H9 (cell line): ENCODE measurements around the gene SLC37A2. TPM values are rescaled to one million over a fixed set of nuclear protein-coding genes. Genes with fewer than 3 reads are reported as not detected.

Experiments used
- DNase-seq: peaks from one replicate; pipeline ENCODE4 v3.0.0-alpha.2; 2017
- H2AFZ ChIP-seq: one replicate; pipeline ENCODE4 v1.6.1; 2013; ENCODE audit warnings: mild to moderate bottlenecking, low read length, control low read depth, moderate library complexity
- H2AK5ac ChIP-seq: 2 replicates; pipeline ENCODE4 v1.6.1; 2013; ENCODE audit warnings: low read length, control low read depth, mixed read lengths; ENCODE audit not compliant: insufficient read length
- H2BK120ac ChIP-seq: one replicate; pipeline ENCODE4 v1.6.1; 2013; ENCODE audit warnings: low read depth, mild to moderate bottlenecking, low read length, control low read depth, inconsistent platforms; ENCODE audit not compliant: poor library complexity, severe bottlenecking
- H2BK12ac ChIP-seq: 2 replicates; pipeline ENCODE4 v1.6.1; 2013; ENCODE audit warnings: low read length, control low read depth, mixed read lengths, low read depth; ENCODE audit not compliant: insufficient read length
- H2BK15ac ChIP-seq: 2 replicates; pipeline ENCODE4 v1.6.1; 2013; ENCODE audit warnings: low read depth, low read length, control low read depth
- H2BK20ac ChIP-seq: one replicate; pipeline ENCODE4 v1.6.1; 2013; ENCODE audit warnings: low read depth, mild to moderate bottlenecking, low read length, control low read depth, inconsistent platforms; ENCODE audit not compliant: poor library complexity, severe bottlenecking
- H2BK5ac ChIP-seq: 2 replicates; pipeline ENCODE4 v1.6.1; 2013; ENCODE audit warnings: low read length, control low read depth, mixed read lengths; ENCODE audit not compliant: insufficient read length
- H3K14ac ChIP-seq: 2 replicates; pipeline ENCODE4 v1.6.1; 2013; ENCODE audit warnings: low read length, control low read depth; ENCODE audit not compliant: insufficient read depth
- H3K18ac ChIP-seq: 2 replicates; pipeline ENCODE4 v1.6.1; 2013; ENCODE audit warnings: low read depth, mild to moderate bottlenecking, mixed read lengths, low read length, control low read depth; ENCODE audit not compliant: insufficient read length
- H3K23ac ChIP-seq: 2 replicates; pipeline ENCODE4 v1.6.1; 2013; ENCODE audit warnings: low read length, control low read depth, mixed read lengths, low read depth; ENCODE audit not compliant: insufficient read length
- H3K23me2 ChIP-seq: 2 replicates; pipeline ENCODE4 v1.6.1; 2013; ENCODE audit warnings: low read depth, mild to moderate bottlenecking, mixed read lengths, low read length, control low read depth; ENCODE audit not compliant: insufficient read length, poor library complexity, severe bottlenecking
- H3K27ac ChIP-seq: 2 replicates; pipeline ENCODE4 v1.5.1; 2013; ENCODE audit warnings: low read length, control low read depth, mixed read lengths, low read depth; ENCODE audit not compliant: insufficient read length
- H3K27me3 ChIP-seq: 2 replicates; pipeline ENCODE4 v1.6.1; 2013; ENCODE audit warnings: low read length, control low read depth, inconsistent platforms; ENCODE audit not compliant: insufficient read depth
- H3K4ac ChIP-seq: 2 replicates; pipeline ENCODE4 v1.6.1; 2013; ENCODE audit warnings: low read depth, mild to moderate bottlenecking, control low read depth, inconsistent platforms, low read length, moderate library complexity
- H3K4me1 ChIP-seq: 2 replicates; pipeline ENCODE4 v1.6.1; 2013; ENCODE audit warnings: low read length, control low read depth, inconsistent platforms; ENCODE audit not compliant: insufficient read depth
- H3K4me2 ChIP-seq: 2 replicates; pipeline ENCODE4 v1.6.1; 2013; ENCODE audit warnings: low read length, control low read depth, mixed read lengths; ENCODE audit not compliant: insufficient read length, insufficient read depth
- H3K56ac ChIP-seq: 2 replicates; pipeline ENCODE4 v1.6.1; 2013; ENCODE audit warnings: low read depth, mild to moderate bottlenecking, mixed read lengths, low read length, control low read depth; ENCODE audit not compliant: insufficient read length
- H3K79me1 ChIP-seq: 2 replicates; pipeline ENCODE4 v1.6.1; 2013; ENCODE audit warnings: low read depth, mild to moderate bottlenecking, moderate library complexity, low read length, control low read depth, inconsistent platforms; ENCODE audit not compliant: insufficient read depth, poor library complexity, severe bottlenecking
- H3K79me2 ChIP-seq: 2 replicates; pipeline ENCODE4 v1.6.1; 2013; ENCODE audit warnings: low read length, control low read depth, inconsistent platforms; ENCODE audit not compliant: insufficient read depth
- H3K9ac ChIP-seq: 2 replicates; pipeline ENCODE4 v1.6.1; 2013; ENCODE audit warnings: low read length, control low read depth, mixed read lengths; ENCODE audit not compliant: insufficient read length; ENCODE audit errors: extremely low read depth
- H3K9me3 ChIP-seq: one replicate; pipeline ENCODE4 v1.6.1; 2013; ENCODE audit warnings: low read depth, low read length, inconsistent platforms; ENCODE audit not compliant: control insufficient read depth
- H3T11ph ChIP-seq: one replicate; pipeline ENCODE4 v1.6.1; 2013; ENCODE audit warnings: mild to moderate bottlenecking, low read length, control low read depth, inconsistent platforms
- H4K20me1 ChIP-seq: one replicate; pipeline ENCODE4 v1.6.1; 2013; ENCODE audit not compliant: control insufficient read depth, insufficient read length, insufficient read depth
- H4K5ac ChIP-seq: 2 replicates; pipeline ENCODE4 v1.6.1; 2013; ENCODE audit warnings: low read depth, mild to moderate bottlenecking, mixed read lengths, low read length, control low read depth; ENCODE audit not compliant: insufficient read length
- H4K8ac ChIP-seq: replicated peaks from 2 replicates; pipeline ENCODE4 v1.6.1; 2013; ENCODE audit warnings: low read length, control low read depth, mixed read lengths, low read depth; ENCODE audit not compliant: insufficient read length
- H4K91ac ChIP-seq: 2 replicates; pipeline ENCODE4 v1.6.1; 2013; ENCODE audit warnings: low read depth, mild to moderate bottlenecking, moderate library complexity, mixed read lengths, low read length, control low read depth; ENCODE audit not compliant: insufficient read length
- H3K27ac Mint-ChIP-seq, 3 experiments: 2 replicates in 2 of 3; 3 replicates in 1 of 3; pipeline ENCODE4 v1.8.0; 2020 to 2021; ENCODE audit warnings: mixed read lengths in 3 of 3, mild to moderate bottlenecking in 1 of 3, moderate library complexity in 1 of 3
- H3K27me3 Mint-ChIP-seq: 2 replicates; pipeline ENCODE4 v1.8.0; 2021; ENCODE audit warnings: low read depth, mild to moderate bottlenecking, moderate library complexity, mixed read lengths
- H3K36me3 Mint-ChIP-seq, 3 experiments: 2 replicates in 2 of 3; 3 replicates in 1 of 3; pipeline ENCODE4 v1.8.0; 2020 to 2021; ENCODE audit warnings: low read depth in 3 of 3, mixed read lengths in 3 of 3; ENCODE audit not compliant: insufficient read depth in 1 of 3
- H3K4me1 Mint-ChIP-seq, 2 experiments: 2 replicates each; pipeline ENCODE4 v1.8.0; 2020; ENCODE audit warnings: mixed read lengths in 2 of 2
- H3K4me3 Mint-ChIP-seq, 2 experiments: 2 replicates in 1 of 2; 3 replicates in 1 of 2; pipeline ENCODE4 v1.8.0; 2020 to 2021; ENCODE audit warnings: mild to moderate bottlenecking in 2 of 2, mixed read lengths in 2 of 2, moderate library complexity in 1 of 2
- H3K9me3 Mint-ChIP-seq, 2 experiments: 2 replicates in 1 of 2; 3 replicates in 1 of 2; pipeline ENCODE4 v1.8.0; 2020; ENCODE audit warnings: mild to moderate bottlenecking in 2 of 2, mixed read lengths in 2 of 2, moderate library complexity in 1 of 2
- CTCF ChIP-seq: fragments of 200-600 bp; sonication (generic); conservative IDR thresholded peaks from 3 replicates; pipeline ENCODE4 v1.8.0; 2021; ENCODE audit warnings: antibody characterized with exemption, mild to moderate bottlenecking
- total RNA-seq: library from RNA; stranded (reverse); gene quantifications from 2 replicates; pipeline ENCODE4 v1.2.1, GENCODE V29; 2021

The SLC37A2 gene
- total RNA-seq, 1 experiment from 2014 or later: 1.2 TPM

GRCh38 chr11:125136001-125136400, 72.9 kb downstream of the SLC37A2 start:
- H4K8ac ChIP-seq: no peak overlapping the region
- no peak overlapping the region for H2BK20ac ChIP-seq
- no peak overlapping the region for H2BK15ac ChIP-seq
- no peak overlapping the region for H2BK5ac ChIP-seq
- H4K20me1 ChIP-seq: no peaks in the 10 kb centered on the region
- H2AK5ac ChIP-seq: no peak overlapping the region
- no peaks in the 10 kb centered on the region for H3K79me2 ChIP-seq
- no peak for DNase-seq
- H3T11ph ChIP-seq: no peak overlapping the region
- peaks cover 10% of the 10 kb centered on the region; the same call in 1 of the 2 replicates for H3K4me1 ChIP-seq
- H3K4me3 Mint-ChIP-seq: no peak overlapping the region
- no peaks in the 10 kb centered on the region for H3K23me2 ChIP-seq
- H3K4me2 ChIP-seq: no peak overlapping the region
- H3K18ac ChIP-seq: no peak overlapping the region
- no peak overlapping the region for H2BK12ac ChIP-seq
- H3K79me1 ChIP-seq: no peaks in the 10 kb centered on the region
- TF ChIP-seq CTCF: no peak
- H3K9me3 Mint-ChIP-seq: 0 out of 5 replicates have a peak, but pooled peaks cover 0 to 3% of the 10 kb centered on the region in 2 experiments
- no peak overlapping the region for H3K9ac ChIP-seq
- H3K14ac ChIP-seq: no peak overlapping the region
- no peak overlapping the region for H2BK120ac ChIP-seq
- H3K27ac Mint-ChIP-seq: no peak overlapping the region
- no peak overlapping the region for H2AFZ ChIP-seq
- no peak overlapping the region for H3K27ac ChIP-seq
- H3K36me3 Mint-ChIP-seq: no peaks in the 10 kb centered on the region
- H3K23ac ChIP-seq: no peak overlapping the region
- no peaks in the 10 kb centered on the region for H3K9me3 ChIP-seq
- H4K5ac ChIP-seq: no peak overlapping the region
- H3K4ac ChIP-seq: no peak overlapping the region
- no peak overlapping the region for H3K56ac ChIP-seq
- H3K4me1 Mint-ChIP-seq: peaks cover 35 to 41% of the 10 kb centered on the region in 2 experiments
- no peak overlapping the region for H4K91ac ChIP-seq
- peaks cover 68% of the 10 kb centered on the region for H3K27me3 Mint-ChIP-seq
- H3K27me3 ChIP-seq: peaks cover 16% of the 10 kb centered on the region; the same call in 1 of the 2 replicates
